Activated CD8-positive, alpha-beta memory T cell treated with anti-CD3 and anti-CD28 coated beads for 36 hours (primary cell): ENCODE measurements around the gene ARHGEF25. TPM values are rescaled to one million over a fixed set of nuclear protein-coding genes. Genes with fewer than 3 reads are reported as not detected.
"Not testable (repeated sequence)": the region's sequence is repeated elsewhere in the genome, so short reads cannot be mapped to it uniquely, and the experiment has no call there.

ENCODE experiments used
- CTCF ChIA-PET: fragments of 350-600 bp; sonication (Branson Sonifier 250); formaldehyde crosslinking; loops from one replicate; lab custom pipeline; 2021; ENCODE audit warnings: antibody characterized with exemption; lab: Charles Lee
- POLR2A ChIA-PET: fragments of 350-600 bp; sonication (Branson Sonifier 250); formaldehyde crosslinking; loops from one replicate; lab custom pipeline; 2021; ENCODE audit warnings: antibody characterized with exemption; lab: Charles Lee
- total RNA-seq, 2 experiments: library from RNA; stranded (reverse); gene quantifications; one replicate each; pipeline ENCODE4 v1.2.3, GENCODE V29; 2021

ARHGEF25 gene
- total RNA-seq, 2 experiments from 2014 or later: 1.6 to 2.3 TPM

DNA sequence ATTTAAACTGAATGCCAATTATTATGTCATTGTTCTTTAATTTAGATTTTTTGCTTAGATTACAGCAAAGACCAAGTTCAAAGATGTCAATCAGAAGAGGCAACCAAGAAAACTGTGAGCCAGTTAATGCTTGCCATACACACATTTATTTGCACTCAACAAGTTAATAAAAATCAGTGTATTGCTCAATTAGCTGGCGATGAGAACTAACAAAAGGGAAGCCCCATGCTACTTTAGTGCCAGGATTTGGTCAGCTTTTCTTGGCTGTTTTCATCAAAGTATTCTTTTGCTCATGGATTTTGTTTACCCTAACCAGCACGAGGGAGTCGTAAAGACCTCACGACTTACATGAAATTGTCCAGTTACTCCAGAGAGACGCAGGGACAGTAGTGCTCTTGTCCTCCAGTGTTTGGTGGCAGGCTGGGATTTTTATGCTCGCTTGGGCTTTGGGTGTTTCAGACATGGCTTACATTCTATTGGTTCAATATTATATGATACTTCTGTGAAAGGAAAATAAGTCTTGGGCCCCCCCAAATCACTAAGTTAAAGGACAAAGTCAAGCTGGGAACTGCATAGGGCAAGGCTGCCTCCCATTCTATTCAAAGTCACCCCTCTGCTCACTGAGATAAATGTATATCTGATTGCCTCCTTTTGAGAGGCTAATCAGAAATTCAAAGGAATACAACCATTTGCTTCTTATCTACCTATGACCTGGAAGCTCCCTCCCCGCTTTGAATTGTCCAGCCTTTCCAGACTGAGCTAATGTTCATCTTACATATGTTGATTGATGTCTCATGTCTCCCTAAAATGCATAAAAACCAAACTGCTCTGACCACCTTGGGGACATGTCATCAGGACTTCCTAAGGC lies 29.2 kb downstream of the ARHGEF25 start:
- ChIA-PET CTCF (no interaction called here), POLR2A (no interaction called here)

DNA sequence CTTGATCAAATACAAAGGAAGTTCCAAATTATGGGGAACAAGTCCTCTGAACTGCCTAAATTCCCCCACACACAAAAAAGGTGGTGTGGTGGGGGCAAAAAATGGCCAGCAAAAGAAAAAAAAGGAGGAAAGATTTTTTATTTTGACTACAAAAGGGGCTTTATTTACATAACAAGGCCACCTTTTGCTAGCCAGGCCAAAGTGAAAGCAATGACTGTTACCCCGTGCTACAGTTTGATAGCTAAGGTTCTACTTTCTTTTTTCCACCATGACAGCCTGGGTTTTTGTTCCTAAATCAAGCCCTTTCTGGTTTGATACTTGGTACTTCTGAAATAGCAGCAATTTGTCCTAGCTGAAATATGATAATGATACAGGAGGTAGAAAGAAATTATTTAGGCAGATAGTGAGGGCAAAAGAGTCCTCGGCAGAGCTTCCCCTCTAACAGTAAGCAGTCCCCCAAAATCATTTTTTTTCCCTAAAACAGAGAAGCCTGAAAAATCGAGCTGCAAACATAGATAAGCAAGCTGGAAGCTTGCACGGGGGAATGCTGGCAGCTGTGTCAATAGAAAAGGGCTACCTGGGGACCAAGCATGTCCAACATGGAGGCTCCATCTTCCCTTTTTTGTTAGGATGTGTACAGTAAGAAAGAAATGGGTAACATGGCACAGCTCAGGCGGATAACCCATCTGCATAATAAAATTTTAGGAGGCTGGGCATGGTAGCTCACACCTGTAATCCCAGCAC lies 30.6 kb downstream of the ARHGEF25 start:
- CTCF ChIA-PET: interaction anchor here (0.6 to 1.1 kb wide), 3 partner anchors 11 to 1289 kb away, joined by 3 read pairs; no protein-coding TSS in a partner anchor
- POLR2A ChIA-PET: no interaction called here

DNA sequence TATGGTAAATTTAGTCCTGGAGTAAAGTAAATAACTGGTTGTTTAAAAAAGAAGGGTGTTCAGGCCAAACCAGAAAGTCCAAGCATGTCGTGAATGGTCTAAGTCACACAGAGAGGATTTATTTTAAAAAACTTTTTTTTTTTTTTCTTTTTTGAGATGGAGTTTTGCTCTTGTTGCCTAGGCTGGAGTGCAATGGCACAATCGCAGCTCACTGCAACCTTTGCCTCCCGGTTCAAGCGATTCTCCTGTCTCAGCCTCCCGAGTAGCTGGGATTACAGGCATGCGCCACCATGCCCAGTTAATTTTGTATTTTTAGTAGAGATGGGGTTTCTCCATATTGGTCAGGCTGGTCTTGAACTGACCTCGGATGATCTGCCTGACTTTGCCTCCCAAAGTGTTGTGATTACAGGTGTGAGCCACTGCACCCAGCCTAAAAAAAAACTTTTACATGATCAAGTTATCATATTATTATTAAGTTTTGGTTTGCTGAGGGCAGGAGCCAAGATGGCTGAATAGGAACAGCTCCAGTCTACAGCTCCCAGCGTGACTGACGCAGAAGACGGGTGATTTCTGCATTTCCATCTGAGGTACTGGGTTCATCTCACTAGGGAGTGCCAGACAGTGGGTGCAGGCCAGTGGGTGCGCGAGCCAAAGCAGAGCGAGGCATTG lies 34.9 kb downstream of the ARHGEF25 start:
- POLR2A ChIA-PET: not testable (repeated sequence)
- CTCF ChIA-PET: interaction anchor here (0.7 kb wide), 2 partner anchors 13 to 225 kb away, joined by 3 read pairs; partner anchors contain the start of gene B4GALNT1

DNA sequence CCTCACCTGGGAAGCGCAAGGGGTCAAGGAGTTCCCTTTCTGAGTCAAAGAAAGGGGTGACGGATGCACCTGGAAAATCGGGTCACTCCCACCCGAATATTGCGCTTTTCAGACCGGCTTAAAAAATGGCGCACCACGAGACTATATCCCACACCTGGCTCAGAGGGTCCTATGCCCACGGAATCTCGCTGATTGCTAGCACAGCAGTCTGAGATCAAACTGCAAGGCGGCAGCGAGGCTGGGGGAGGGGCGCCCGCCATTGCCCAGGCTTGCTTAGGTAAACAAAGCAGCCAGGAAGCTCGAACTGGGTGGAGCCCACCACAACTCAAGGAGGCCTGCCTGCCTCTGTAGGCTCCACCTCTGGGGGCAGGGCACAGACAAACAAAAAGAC lies 35.4 kb downstream of the ARHGEF25 start:
- POLR2A ChIA-PET: not testable (repeated sequence)
- CTCF ChIA-PET: interaction anchor here (0.7 kb wide), 2 partner anchors 14 to 226 kb away, joined by 3 read pairs; partner anchors contain the start of gene B4GALNT1

DNA sequence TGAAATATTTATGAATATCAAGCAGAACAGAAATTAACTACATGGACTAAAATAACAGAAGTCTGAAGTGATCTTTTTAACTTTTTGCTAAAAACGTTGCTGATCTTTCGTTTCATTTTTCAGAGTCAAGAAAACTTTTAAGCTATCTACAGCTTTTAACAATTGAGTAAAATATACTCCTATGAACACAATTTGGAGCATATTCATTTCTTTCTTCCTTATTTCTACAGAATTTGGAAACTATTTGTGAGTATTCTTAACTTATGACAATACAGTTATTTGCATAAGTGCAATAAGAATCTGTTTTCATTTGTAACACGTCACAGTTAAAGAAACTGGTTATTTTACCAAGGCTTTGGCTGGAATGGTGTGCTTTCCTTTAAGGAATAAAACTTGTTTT lies 42.8 kb downstream of the ARHGEF25 start:
- CTCF ChIA-PET: no interaction called here
- POLR2A ChIA-PET: no interaction called here

DNA sequence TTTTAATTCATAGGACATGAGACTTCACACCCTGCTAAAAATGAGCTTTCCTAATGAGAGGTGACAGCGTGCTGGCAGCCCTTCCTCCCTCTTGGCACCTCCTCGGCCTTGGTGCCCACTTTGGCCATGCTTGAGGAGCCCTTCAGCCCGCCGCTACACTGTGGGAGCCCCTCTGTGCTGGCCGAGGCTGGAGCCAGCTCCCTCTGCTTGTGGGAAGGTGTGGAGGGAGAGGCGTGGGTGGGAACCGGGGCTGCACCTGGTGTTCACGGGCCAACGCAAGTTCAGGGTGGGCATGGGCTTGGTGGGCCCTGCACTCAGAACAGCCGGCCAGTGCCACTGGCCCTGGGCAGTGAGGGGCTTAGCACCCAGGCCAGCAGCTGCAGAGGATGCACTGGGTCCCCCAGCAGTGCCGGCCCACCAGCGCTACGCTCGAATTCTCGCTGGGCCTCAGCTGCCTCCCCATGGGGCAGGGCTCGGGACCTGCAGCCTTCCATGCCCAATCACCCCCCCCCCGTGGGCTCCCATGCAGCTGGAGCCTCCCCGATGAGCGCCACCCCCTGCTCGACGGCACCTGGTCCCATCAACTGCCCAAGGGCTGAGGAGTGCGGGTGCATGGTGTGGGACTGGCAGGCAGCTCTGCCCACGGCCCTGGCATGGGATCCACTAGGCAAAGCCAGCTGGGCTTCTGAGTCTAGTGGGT lies 44.5 kb downstream of the ARHGEF25 start:
- POLR2A ChIA-PET: no interaction called here

DNA sequence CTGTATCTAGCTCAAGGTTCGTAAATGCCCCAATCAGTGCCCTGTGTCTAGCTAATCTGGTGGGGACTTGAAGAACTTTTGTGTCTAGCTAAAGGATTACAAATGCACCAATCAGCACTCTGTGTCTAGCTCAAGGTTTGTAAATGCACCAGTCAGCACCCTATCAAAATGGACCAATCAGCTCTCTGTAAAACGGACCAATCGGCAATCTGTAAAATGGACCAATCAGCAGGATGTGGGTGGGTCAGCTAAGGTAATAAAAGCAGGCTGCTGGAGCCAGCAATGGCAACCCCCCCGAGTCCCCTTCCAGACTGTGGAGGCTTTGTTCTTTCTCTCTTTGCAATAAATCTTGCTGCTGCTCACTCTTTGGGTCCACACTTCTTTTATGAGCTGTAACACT lies 45.2 kb downstream of the ARHGEF25 start:
- POLR2A ChIA-PET, CTCF ChIA-PET: not testable (repeated sequence)

More for the DNA sequence above, 44.5 kb downstream of the ARHGEF25 start:
- CTCF ChIA-PET: no interaction called here

DNA sequence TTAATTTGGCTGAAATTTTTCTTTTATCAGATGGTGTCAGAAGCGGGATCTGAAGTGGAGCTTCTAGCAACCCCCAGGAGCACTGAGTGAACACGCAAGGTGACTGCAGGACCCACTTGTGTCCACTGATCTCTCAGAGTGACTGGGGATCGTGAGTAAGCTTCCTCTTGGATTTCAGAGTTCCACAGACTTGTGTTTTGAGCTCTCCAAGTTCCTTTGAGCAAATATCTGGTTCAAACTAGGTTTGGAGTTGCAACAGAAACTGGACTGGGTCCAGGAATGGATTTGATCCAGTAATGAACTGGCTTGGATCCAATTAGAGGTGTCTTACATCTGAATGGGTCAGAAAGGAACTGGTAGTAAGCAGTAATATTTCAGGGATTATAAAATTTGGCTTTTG lies 46.5 kb downstream of the ARHGEF25 start:
- ChIA-PET CTCF (interaction anchor here (1.3 kb wide), 1 partner anchor 133 kb away, joined by 3 read pairs; no protein-coding TSS in a partner anchor), POLR2A (no interaction called here)

DNA sequence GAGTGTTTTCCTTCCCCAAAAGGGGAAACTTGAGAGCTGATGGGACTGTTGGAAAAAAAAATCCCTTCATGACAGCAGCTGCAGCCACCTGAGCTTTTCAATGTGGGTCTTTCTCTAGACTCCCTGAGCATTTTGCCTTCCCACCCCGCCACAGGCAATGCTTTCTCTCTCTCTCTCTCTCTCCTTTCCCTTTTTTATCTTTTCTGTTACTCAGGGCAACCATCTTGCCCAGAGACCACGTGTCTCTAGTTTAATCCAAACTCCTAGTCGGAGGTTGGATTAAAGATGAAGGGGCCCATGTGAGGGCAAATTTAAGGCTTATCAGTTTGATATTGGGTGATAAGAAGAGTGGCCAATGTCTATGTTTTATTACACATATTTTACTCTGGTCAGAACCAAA lies 47.7 kb downstream of the ARHGEF25 start:
- ChIA-PET CTCF (interaction anchor here (1.4 kb wide), 1 partner anchor 20 kb away, joined by 3 read pairs; no protein-coding TSS in a partner anchor), POLR2A (no interaction called here)

DNA sequence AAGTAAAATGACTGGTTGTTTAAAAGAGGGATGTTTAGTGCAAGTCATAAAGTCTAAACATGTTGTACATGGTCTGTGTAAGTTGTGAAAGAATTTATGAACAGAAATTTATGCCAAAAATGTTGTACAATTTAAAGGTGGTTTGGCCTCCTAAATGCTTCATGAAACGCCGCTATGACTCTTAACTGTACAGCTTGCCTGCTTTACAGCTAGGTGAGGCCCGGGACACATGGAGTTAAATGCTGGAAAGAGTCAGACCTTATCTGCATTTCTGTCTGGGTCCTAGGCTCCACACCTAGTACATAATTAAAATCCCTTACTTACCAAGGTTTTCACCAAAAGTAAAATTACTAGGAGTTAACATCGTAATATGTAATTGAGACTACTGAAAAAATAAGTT lies 50.1 kb downstream of the ARHGEF25 start:
- CTCF ChIA-PET: no interaction called here
- POLR2A ChIA-PET: no interaction called here

DNA sequence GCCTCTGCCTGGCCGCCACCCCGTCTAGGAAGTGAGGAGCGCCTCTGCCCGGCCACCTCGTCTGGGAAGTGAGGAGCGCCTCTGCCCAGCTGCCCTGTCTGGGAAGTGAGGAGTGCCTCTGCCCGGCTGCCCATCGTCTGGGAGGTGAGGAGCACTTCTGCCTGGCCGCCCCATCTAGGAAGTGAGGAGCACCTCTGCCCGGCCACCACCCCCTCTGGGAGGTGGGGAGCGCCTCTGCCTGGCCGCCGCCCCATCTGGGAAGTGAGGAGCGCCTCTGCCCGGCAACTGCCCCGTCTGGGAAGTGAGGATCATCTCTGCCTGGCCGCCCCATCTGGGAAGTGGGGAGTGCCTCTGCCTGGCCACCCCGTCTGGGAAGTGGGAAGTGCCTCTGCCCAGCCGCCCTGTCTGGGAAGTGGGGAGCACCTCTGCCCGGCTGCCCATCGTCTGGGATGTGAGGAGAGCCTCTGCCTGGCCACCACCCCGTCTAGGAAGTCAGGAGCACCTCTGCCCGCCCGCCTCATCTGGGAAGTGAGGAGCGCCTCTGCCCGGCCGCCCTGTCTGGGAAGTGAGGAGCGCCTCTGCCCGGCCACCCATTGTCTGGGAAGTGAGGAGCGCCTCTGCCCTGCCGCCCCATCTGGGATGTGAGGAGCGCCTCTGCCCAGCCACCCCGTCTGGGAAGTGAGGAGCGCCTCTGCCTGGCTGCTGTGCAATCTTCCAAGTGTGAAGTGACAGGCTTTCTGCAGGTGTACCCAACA lies 54.0 kb downstream of the ARHGEF25 start:
- CTCF ChIA-PET, POLR2A ChIA-PET: not testable (repeated sequence)

Other genes starting within 250 kb of the ARHGEF25 start
- 10 to 100 TPM; 28.0 to 29.7 TPM for gene R3HDM2, start 180.4 kb upstream of the ARHGEF25 start, total RNA-seq
- not detected for gene INHBC, start 176.7 kb upstream of the ARHGEF25 start, total RNA-seq
- 1 to 10 TPM; 1.1 to 1.2 TPM for gene INHBE, start 156.1 kb upstream of the ARHGEF25 start, total RNA-seq
- gene GLI1, start 151.7 kb upstream of the ARHGEF25 start, total RNA-seq: under 1 TPM; 0.46 to 0.50 TPM
- gene ARHGAP9, start 131.6 kb upstream of the ARHGEF25 start, total RNA-seq: 100 to 1,000 TPM; 130 to 133 TPM
- gene MARS1, start 123.4 kb upstream of the ARHGEF25 start, total RNA-seq: 100 to 1,000 TPM; 438 to 455 TPM
- 1 to 10 TPM; 9.6 to 9.8 TPM for gene DDIT3, start 90.9 kb upstream of the ARHGEF25 start, total RNA-seq
- gene MBD6, start 88.6 kb upstream of the ARHGEF25 start, total RNA-seq: 10 to 100 TPM; 53.3 to 53.4 TPM
- 10 to 100 TPM; 84.3 to 88.2 TPM for gene DCTN2, start 64.2 kb upstream of the ARHGEF25 start, total RNA-seq
- gene KIF5A, start 61.4 kb upstream of the ARHGEF25 start, total RNA-seq: 1 to 10 TPM; 1.7 to 2.0 TPM
- gene PIP4K2C, start 20.2 kb upstream of the ARHGEF25 start, total RNA-seq: 10 to 100 TPM; 22.3 to 24.4 TPM
- gene DTX3, start 6.6 kb upstream of the ARHGEF25 start, total RNA-seq: 10 to 100 TPM; 13.3 to 14.5 TPM
- gene B4GALNT1, start 21.8 kb downstream of the ARHGEF25 start, total RNA-seq: 1 to 10 TPM; 3.2 TPM
- gene OS9, start 82.7 kb downstream of the ARHGEF25 start, total RNA-seq: 10 to 100 TPM; 77.3 to 83.5 TPM
- gene AGAP2, start 127.3 kb downstream of the ARHGEF25 start, total RNA-seq: 10 to 100 TPM; 29.3 to 29.7 TPM
- 10 to 100 TPM in 1 of 2 experiments, 1 to 10 TPM in 1; 8.6 to 10.6 TPM for gene TSPAN31, start 133.6 kb downstream of the ARHGEF25 start, total RNA-seq
- 100 to 1,000 TPM; 297 to 307 TPM for gene CDK4, start 140.9 kb downstream of the ARHGEF25 start, total RNA-seq
- gene MARCHF9, start 143.7 kb downstream of the ARHGEF25 start, total RNA-seq: 10 to 100 TPM; 27.0 to 27.6 TPM
- gene CYP27B1, start 155.6 kb downstream of the ARHGEF25 start, total RNA-seq: 10 to 100 TPM; 10.8 to 11.4 TPM
- gene METTL1, start 160.7 kb downstream of the ARHGEF25 start, total RNA-seq: 10 to 100 TPM; 69.1 to 74.5 TPM
- 1 to 10 TPM; 4.2 to 5.0 TPM for gene EEF1AKMT3, start 161.2 kb downstream of the ARHGEF25 start, total RNA-seq
- 10 to 100 TPM; 66.0 to 69.8 TPM for gene TSFM, start 171.4 kb downstream of the ARHGEF25 start, total RNA-seq
- under 1 TPM; 0.53 to 0.69 TPM for gene AVIL, start 207.3 kb downstream of the ARHGEF25 start, total RNA-seq
- gene CTDSP2, start 235.3 kb downstream of the ARHGEF25 start, total RNA-seq: 10 to 100 TPM; 66.1 to 68.7 TPM